Large intestine (tissue), 3 donors: Measurements from ENCODE around the gene CSNK1G2. TPM values are rescaled to one million over a fixed set of nuclear protein-coding genes. Genes with fewer than 3 reads are reported as not detected.

Experiments used
- DNase-seq, 2 donors: peaks; one replicate each; pipeline versions ENCODE4 v3.0.0 to v3.0.0-alpha.2; 2013
- H3K27ac ChIP-seq: one replicate; pipeline ENCODE4 v1.5.1; 2013; ENCODE audit warnings: low read length
- H3K27me3 ChIP-seq: 2 replicates; pipeline ENCODE4 v1.6.1; 2013; ENCODE audit warnings: low read length; ENCODE audit not compliant: control insufficient read depth, insufficient read depth
- H3K36me3 ChIP-seq: 2 replicates; pipeline ENCODE4 v1.6.1; 2013; ENCODE audit warnings: low read length; ENCODE audit not compliant: control insufficient read depth, insufficient read depth
- H3K4me1 ChIP-seq: one replicate; pipeline ENCODE4 v1.6.1; 2013; ENCODE audit warnings: low read length; ENCODE audit not compliant: control insufficient read depth, insufficient read depth
- H3K4me3 ChIP-seq: one replicate; pipeline ENCODE4 v1.5.1; 2013; ENCODE audit warnings: low read length
- H3K9me3 ChIP-seq: one replicate; pipeline ENCODE4 v1.6.1; 2013; ENCODE audit warnings: mild to moderate bottlenecking, low read depth, low read length, moderate library complexity; ENCODE audit not compliant: control insufficient read depth
- WGBS: methylation state at CpG from one replicate; pipeline ENCODE4 v1.1.5; 2013; ENCODE audit warnings: low lambda C conversion rate; ENCODE audit not compliant: insufficient coverage; 5-methylcytosine and 5-hydroxymethylcytosine counted together
- polyA plus RNA-seq: library from polyadenylated mRNA; unstranded; fragments of 120-200 nt; gene quantifications from one replicate; pipeline ENCODE4 v1.2.1, GENCODE V29; 2013

CSNK1G2 gene
- polyA plus RNA-seq, 1 donor: 56.9 TPM

DNA sequence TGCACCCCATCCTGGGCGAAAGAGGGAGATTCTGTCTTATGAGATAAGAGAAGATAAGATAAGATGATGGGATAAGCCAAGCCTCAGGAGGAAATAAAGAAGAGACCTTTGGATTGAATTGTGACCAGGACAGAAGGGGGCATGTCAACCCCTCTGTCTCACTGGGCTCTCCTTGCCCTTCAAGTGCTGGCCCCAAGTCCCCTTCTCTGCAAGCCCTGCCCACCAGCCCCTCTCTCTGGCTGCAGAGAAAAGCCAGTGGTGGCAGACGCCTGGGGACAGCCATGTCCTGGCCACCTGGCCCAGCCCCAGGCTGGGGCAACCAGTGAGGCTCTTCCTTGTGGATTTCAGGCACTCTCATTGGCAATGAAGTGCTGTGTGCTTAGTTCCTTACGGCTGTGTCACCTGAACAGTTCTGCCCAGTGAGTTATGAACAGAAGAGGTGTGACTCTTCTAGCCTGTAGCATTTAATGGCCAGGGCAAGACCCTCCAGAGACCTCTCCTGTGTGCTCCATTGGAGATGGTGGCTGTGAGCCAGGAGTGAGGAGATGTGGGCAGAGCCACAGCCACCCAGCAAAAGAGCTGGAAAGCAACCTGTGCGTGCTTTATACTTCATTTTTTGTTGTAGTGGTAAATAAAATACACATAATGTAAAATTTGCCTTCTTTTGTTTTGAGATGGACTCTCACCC lies 80.6 kb downstream of the CSNK1G2 start:
- 100% methylated on average over 1 of the region's 4 CpGs for WGBS
- Histone ChIP-seq H3K9me3 (no peaks in the 10 kb centered on the region), H3K36me3 (no peaks in the 10 kb centered on the region), H3K4me3 (no peak overlapping the region), H3K4me1 (peaks cover 4% of the 10 kb centered on the region), H3K27ac (no peak overlapping the region), H3K27me3 (no peaks in the 10 kb centered on the region)
- no peak for DNase-seq

- WGBS: 100% methylated on average over 2 of the region's 2 CpGs
- no peak for DNase-seq
- H3K27me3 ChIP-seq: no peaks in the 10 kb centered on the region
- H3K9me3 ChIP-seq: no peaks in the 10 kb centered on the region
- no peak overlapping the region for H3K27ac ChIP-seq
- H3K4me3 ChIP-seq: no peak overlapping the region
- H3K4me1 ChIP-seq: peaks cover 7% of the 10 kb centered on the region
- no peaks in the 10 kb centered on the region for H3K36me3 ChIP-seq
Measured at GRCh38 chr19:2022289-2022688, 81.3 kb downstream of the CSNK1G2 start.

DNA sequence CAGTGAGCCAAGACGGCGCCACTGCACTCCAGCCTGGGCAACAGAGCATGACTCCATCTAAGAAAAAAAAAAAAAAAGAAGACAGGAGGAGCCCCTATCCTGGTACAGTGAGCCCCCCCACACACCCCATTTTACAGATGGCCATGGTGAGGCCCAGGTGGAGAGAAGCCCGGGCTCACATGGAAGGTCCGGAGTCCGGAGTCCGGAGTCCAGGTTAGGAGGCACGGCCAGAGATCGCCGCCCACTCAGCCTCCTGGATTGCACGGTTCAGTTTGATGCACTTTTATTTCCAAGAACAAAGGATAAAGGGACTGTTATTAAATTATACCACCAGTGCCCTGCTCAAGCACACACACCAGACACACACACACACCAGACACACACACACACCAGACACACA lies 85.8 kb downstream of the CSNK1G2 start:
- no peak for DNase-seq
- WGBS: no CpG with 5 or more reads among the region's 10 CpGs
- Histone ChIP-seq H3K36me3 (no peaks in the 10 kb centered on the region), H3K27me3 (no peaks in the 10 kb centered on the region), H3K9me3 (no peaks in the 10 kb centered on the region), H3K4me3 (no peak overlapping the region), H3K27ac (no peak overlapping the region), H3K4me1 (peaks cover 4% of the 10 kb centered on the region)

GRCh38 chr19:2027361-2027760 lies 86.4 kb downstream of the CSNK1G2 start:
- H3K27me3 ChIP-seq: no peaks in the 10 kb centered on the region
- no peaks in the 10 kb centered on the region for H3K36me3 ChIP-seq
- no peak overlapping the region for H3K4me3 ChIP-seq
- DNase-seq: no peak
- peaks cover 3% of the 10 kb centered on the region for H3K4me1 ChIP-seq
- H3K27ac ChIP-seq: no peak overlapping the region
- 100% methylated on average over 1 of the region's 9 CpGs for WGBS
- H3K9me3 ChIP-seq: no peaks in the 10 kb centered on the region

Other genes starting within 250 kb of the CSNK1G2 start
- 1.6 TPM for gene ONECUT3, start 187.7 kb upstream of the CSNK1G2 start, polyA plus RNA-seq
- 0.99 TPM for gene ATP8B3, start 128.9 kb upstream of the CSNK1G2 start, polyA plus RNA-seq
- gene REXO1, start 92.7 kb upstream of the CSNK1G2 start, polyA plus RNA-seq: 23.8 TPM
- gene KLF16, start 77.6 kb upstream of the CSNK1G2 start, polyA plus RNA-seq: 19.5 TPM
- gene ABHD17A, start 55.7 kb upstream of the CSNK1G2 start, polyA plus RNA-seq: 46.4 TPM
- 5.1 TPM for gene ADAT3, start 35.8 kb upstream of the CSNK1G2 start, polyA plus RNA-seq
- 36.6 TPM for gene SCAMP4, start 35.8 kb upstream of the CSNK1G2 start, polyA plus RNA-seq
- 96.7 TPM for gene BTBD2, start 74.5 kb downstream of the CSNK1G2 start, polyA plus RNA-seq
- 86.8 TPM for gene MKNK2, start 110.1 kb downstream of the CSNK1G2 start, polyA plus RNA-seq
- gene MOB3A, start 155.2 kb downstream of the CSNK1G2 start, polyA plus RNA-seq: 20.8 TPM
- gene IZUMO4, start 155.7 kb downstream of the CSNK1G2 start, polyA plus RNA-seq: 4.4 TPM
- gene AP3D1, start 210.4 kb downstream of the CSNK1G2 start, polyA plus RNA-seq: 103 TPM
- gene DOT1L, start 222.8 kb downstream of the CSNK1G2 start, polyA plus RNA-seq: 20.3 TPM